K562 (cell line): Measurements from ENCODE around the gene ATP5PD. TPM values are rescaled to one million over a fixed set of nuclear protein-coding genes. Genes with fewer than 3 reads are reported as not detected.

ENCODE experiments used
- ATAC-seq: fragments of 200-7000 bp; cut with Tn5 transposase; 3 replicates; pipeline ENCODE4 v1.9.1; 2020; ENCODE audit warnings: moderate library complexity
- BruUV-seq: library from RNA; stranded (reverse); fragments of 400-500 nt; replicated peaks from 2 replicates; lab custom pipeline; 2021; lab: Mats Ljungman, UMichigan
- CTCF ChIA-PET: fragments of 300-600 bp; formaldehyde crosslinking; extraction: SDS; loops from one replicate; lab custom pipeline; 2021; ENCODE audit warnings: low intra/inter-chr PET ratio; lab: Yijun Ruan, JAX
- POLR2A ChIA-PET: fragments of 300-600, 350-650 bp; sonication (Branson Sonifier 250); formaldehyde crosslinking; extraction: SDS; loops from one replicate; lab custom pipeline; 2021; ENCODE audit warnings: antibody characterized with exemption, inconsistent platforms; lab: Yijun Ruan, JAX
- DNase-seq, 4 experiments: peaks; one replicate each; pipeline versions ENCODE4 v3.0.0 to v3.0.0-alpha.2; 2011 to 2018; ENCODE audit warnings: low spot score in 3 of 4, mixed read lengths in 3 of 4; ENCODE audit errors: extremely low read depth in 1 of 4
- FAIRE-seq: peaks from 2 replicates; lab custom pipeline; 2011; peaks lifted over from hg19 to GRCh38; lab: Jason Lieb, UNC
- H2AFZ ChIP-seq: 2 replicates; pipeline ENCODE4 v1.6.0; 2011; ENCODE audit warnings: low read depth, low read length, control low read depth, inconsistent platforms
- H3K27ac ChIP-seq: fragments of 200-600 bp; 3 replicates; pipeline ENCODE4 v1.8.0; 2011; ENCODE audit warnings: low read depth, mild to moderate bottlenecking, control low read depth, inconsistent platforms, low read length, moderate library complexity, mixed read lengths; ENCODE audit errors: extremely low read depth
- H3K27me3 ChIP-seq, 2 experiments: fragments of 300-600 bp in 1 of 2; 2 replicates in 1 of 2; 3 replicates in 1 of 2; pipeline versions ENCODE4 v1.6.0 to v1.8.0; 2011; ENCODE audit warnings: inconsistent platforms in 2 of 2, low read length in 2 of 2, mild to moderate bottlenecking in 1 of 2, mixed read lengths in 1 of 2, moderate library complexity in 1 of 2; ENCODE audit not compliant: control insufficient read depth in 2 of 2, insufficient read depth in 2 of 2
- H3K36me3 ChIP-seq: fragments of 300-600 bp; 3 replicates; pipeline ENCODE4 v1.8.0; 2011; ENCODE audit warnings: mild to moderate bottlenecking, low read length, inconsistent platforms; ENCODE audit not compliant: control insufficient read depth, insufficient read depth
- H3K4me1 ChIP-seq, 2 experiments: fragments of 200-600 bp in 1 of 2; replicated peaks in 1 of 2; 2 replicates in 1 of 2; 3 replicates in 1 of 2; pipeline versions ENCODE4 v1.5.1 to v1.8.0; 2011; ENCODE audit warnings: inconsistent platforms in 2 of 2, low read length in 2 of 2, mild to moderate bottlenecking in 1 of 2, mixed read lengths in 1 of 2, moderate library complexity in 1 of 2; ENCODE audit not compliant: control insufficient read depth in 2 of 2, insufficient read depth in 2 of 2
- H3K4me2 ChIP-seq: 2 replicates; pipeline ENCODE4 v1.6.1; 2011; ENCODE audit warnings: low read length, control low read depth, inconsistent platforms, mixed read lengths; ENCODE audit not compliant: insufficient read depth
- H3K4me3 ChIP-seq: fragments of 200-600 bp; sonication (generic), shearing (Covaris generic); 2 replicates; pipeline ENCODE4 v1.5.1; 2016; ENCODE audit warnings: control low read depth, inconsistent platforms
- H3K79me2 ChIP-seq: fragments of 200-600 bp; 3 replicates; pipeline ENCODE4 v1.8.0; 2011; ENCODE audit warnings: low read length, inconsistent platforms; ENCODE audit not compliant: control insufficient read depth, insufficient read depth
- H3K9ac ChIP-seq, 2 experiments: 2 replicates each; pipeline versions ENCODE4 v1.6.0 to v1.6.1; 2011; ENCODE audit warnings: low read depth in 2 of 2, low read length in 2 of 2, control low read depth in 1 of 2, inconsistent platforms in 1 of 2, mild to moderate bottlenecking in 1 of 2, mixed read lengths in 1 of 2; ENCODE audit not compliant: insufficient read depth in 1 of 2
- H3K9me1 ChIP-seq: one replicate; pipeline ENCODE4 v1.6.0; 2011; ENCODE audit warnings: inconsistent platforms, mild to moderate bottlenecking, low read length, moderate library complexity; ENCODE audit not compliant: control insufficient read depth, insufficient read depth
- H3K9me3 ChIP-seq: replicated peaks from 2 replicates; pipeline ENCODE4 v1.5.1; 2011; ENCODE audit warnings: low read depth, low read length, inconsistent platforms; ENCODE audit not compliant: control insufficient read depth, insufficient read depth
- H4K20me1 ChIP-seq: replicated peaks from 2 replicates; pipeline ENCODE4 v1.6.1; 2011; ENCODE audit warnings: low read length, inconsistent platforms, mixed read lengths; ENCODE audit not compliant: control insufficient read depth, insufficient read depth
- ARID1B ChIP-seq: fragments of 450-650 bp; IDR thresholded peaks from 2 replicates; pipeline ENCODE4 v1.6.1; 2016; ENCODE audit warnings: antibody characterized with exemption, mild to moderate bottlenecking, inconsistent platforms
- ERF ChIP-seq: fragments of 450-650 bp; formaldehyde crosslinking; IDR thresholded peaks from 2 replicates; pipeline ENCODE4 v1.4.0; 2020; ENCODE audit warnings: mild to moderate bottlenecking, mixed read lengths
- TAF15 ChIP-seq: fragments of 200-400 bp; formaldehyde crosslinking; IDR thresholded peaks from 2 replicates; pipeline ENCODE4 v1.6.1; 2017; ENCODE audit warnings: mild to moderate bottlenecking, low read depth, low read length, moderate library complexity
- ZBTB33 ChIP-seq: sonication (generic); formaldehyde crosslinking; IDR thresholded peaks from 2 replicates; pipeline ENCODE4 v1.8.1; 2023; ENCODE audit warnings: mild to moderate bottlenecking, missing genetic modification reagents
- WGBS: fragments of 100-300 bp; shearing (Covaris generic); methylation state at CpG from one replicate; pipeline ENCODE4 v1.1.6; 2016; ENCODE audit warnings: low coverage, mixed read lengths; ENCODE audit not compliant: insufficient coverage; ENCODE audit errors: missing lambda C conversion rate; 5-methylcytosine and 5-hydroxymethylcytosine counted together
- in situ Hi-C: fragments of 300-500 bp; cut with MboI; formaldehyde crosslinking; loops from 4 replicates; pipeline ENCODE4 v1.15.0; 2018; ENCODE audit warnings: inconsistent platforms, mixed read lengths
- intact Hi-C: fragments of 100-400 bp; cut with micrococcal nuclease; formaldehyde crosslinking; loops from 2 replicates; pipeline ENCODE4 v1.14.2; 2022
- polyA plus RNA-seq, 8 experiments: library from polyadenylated mRNA; depleted of rRNA in 4 of 8; stranded (reverse) in 5 of 8; unstranded in 3 of 8; fragments of >200 nt; fragmentation: Nextera tagmentation in 2 of 8; fragmentation: Illumina TruSeq in 1 of 8; extraction: Ambion mirVana in 2 of 8; extraction: Trizol in 1 of 8; gene quantifications; 2 replicates each; pipeline versions ENCODE4 v1.2.1 to v1.2.3, GENCODE V29; 2011 to 2014; ENCODE audit warnings: inconsistent platforms in 1 of 8, missing spikeins in 1 of 8
- total RNA-seq, 7 experiments: library from RNA; depleted of rRNA in 6 of 7; stranded (reverse); fragments of >200 nt in 6 of 7; fragmentation: Illumina TruSeq in 2 of 7; extraction: Trizol in 2 of 7; gene quantifications; 2 replicates each; pipeline versions ENCODE4 v1.2.1 to v1.2.3, GENCODE V29; 2011 to 2021; ENCODE audit warnings: low replicate concordance in 1 of 7

The ATP5PD gene
- total and polyA plus RNA-seq, 9 of the 15 experiments (the other 6 are each of a cell fraction or from before 2014, with no cell fraction given), result 271 to 828 (median 432) TPM

DNA sequence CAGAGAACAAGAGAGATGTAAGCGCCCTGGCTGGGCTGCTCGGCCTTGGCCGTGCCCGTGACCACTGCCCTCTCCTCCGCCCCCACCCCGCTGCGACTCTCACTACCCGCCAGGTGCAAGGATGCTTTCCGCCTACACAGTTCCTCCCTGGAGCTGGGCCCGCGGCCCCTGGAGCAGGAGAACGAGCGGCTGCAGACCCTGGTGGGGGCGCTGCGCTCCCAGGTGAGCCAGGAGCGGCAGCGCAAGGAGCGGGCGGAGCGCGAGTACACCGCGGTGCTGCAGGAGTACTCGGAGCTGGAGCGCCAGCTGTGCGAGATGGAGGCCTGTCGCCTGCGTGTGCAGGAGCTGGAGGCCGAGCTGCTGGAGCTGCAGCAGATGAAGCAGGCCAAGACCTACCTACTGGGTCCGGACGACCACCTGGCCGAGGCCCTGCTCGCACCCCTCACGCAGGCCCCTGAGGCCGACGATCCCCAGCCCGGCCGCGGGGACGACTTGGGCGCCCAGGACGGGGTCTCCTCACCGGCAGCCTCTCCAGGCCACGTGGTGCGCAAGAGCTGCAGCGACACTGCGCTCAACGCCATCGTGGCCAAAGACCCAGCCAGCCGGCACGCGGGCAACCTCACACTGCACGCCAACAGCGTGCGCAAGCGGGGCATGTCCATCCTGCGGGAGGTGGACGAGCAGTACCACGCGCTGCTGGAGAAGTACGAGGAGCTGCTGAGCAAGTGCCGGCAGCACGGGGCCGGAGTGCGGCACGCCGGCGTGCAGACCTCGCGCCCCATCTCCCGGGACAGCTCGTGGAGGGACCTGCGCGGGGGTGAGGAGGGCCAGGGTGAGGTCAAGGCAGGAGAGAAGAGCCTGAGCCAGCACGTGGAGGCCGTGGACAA is 43.5 kb downstream of the ATP5PD start:
- WGBS, result 90% methylated on average over 66 of the region's 76 CpGs
- Histone ChIP-seq H3K9me3 (no peaks in the 10 kb centered on the region), H3K27ac (no peak overlapping the region), H2AFZ (no peak overlapping the region), H3K9me1 (peaks cover 3% of the 10 kb centered on the region), H4K20me1 (no peaks in the 10 kb centered on the region), H3K4me3 (no peak overlapping the region), H3K4me1 (peaks cover 8 to 25% of the 10 kb centered on the region in 2 experiments; a peak in 4 of 5 replicates), H3K36me3 (peaks cover 24% of the 10 kb centered on the region; the same call in 1 of the 3 replicates), H3K27me3 (no peaks in the 10 kb centered on the region), H3K9ac (no peak overlapping the region), H3K4me2 (no peak overlapping the region), H3K79me2 (no peaks in the 10 kb centered on the region)
- DNase-seq (no peak), FAIRE-seq (no peak), ATAC-seq (no peak)
- intact Hi-C loops (loop anchor here (10.0 kb wide), 1 partner anchor 79 kb away; the partner anchor contains the start of genes OTOP2 and USH1G), in situ Hi-C loops (no loop called here)
- ChIA-PET CTCF (no interaction called here), POLR2A (interaction anchor here (0.6 to 7.2 kb wide), 5 partner anchors 9 to 592 kb away, joined by 3 to 56 read pairs (median 3); partner anchors contain the start of genes CDR2L and MRPL58)
- no TSS peak for BruUV-seq
- TF ChIP-seq TAF15, result no peak
- no peak for TF ChIP-seq ERF (CRISPR knock-in tag)
- no peak for TF ChIP-seq ARID1B
- 0 out of 2 replicates have a peak, but pooled peaks have one; percentile 24 for TF ChIP-seq ZBTB33 (CRISPR knock-in tag)
